ENCODE data around the gene HGF.

DNA sequence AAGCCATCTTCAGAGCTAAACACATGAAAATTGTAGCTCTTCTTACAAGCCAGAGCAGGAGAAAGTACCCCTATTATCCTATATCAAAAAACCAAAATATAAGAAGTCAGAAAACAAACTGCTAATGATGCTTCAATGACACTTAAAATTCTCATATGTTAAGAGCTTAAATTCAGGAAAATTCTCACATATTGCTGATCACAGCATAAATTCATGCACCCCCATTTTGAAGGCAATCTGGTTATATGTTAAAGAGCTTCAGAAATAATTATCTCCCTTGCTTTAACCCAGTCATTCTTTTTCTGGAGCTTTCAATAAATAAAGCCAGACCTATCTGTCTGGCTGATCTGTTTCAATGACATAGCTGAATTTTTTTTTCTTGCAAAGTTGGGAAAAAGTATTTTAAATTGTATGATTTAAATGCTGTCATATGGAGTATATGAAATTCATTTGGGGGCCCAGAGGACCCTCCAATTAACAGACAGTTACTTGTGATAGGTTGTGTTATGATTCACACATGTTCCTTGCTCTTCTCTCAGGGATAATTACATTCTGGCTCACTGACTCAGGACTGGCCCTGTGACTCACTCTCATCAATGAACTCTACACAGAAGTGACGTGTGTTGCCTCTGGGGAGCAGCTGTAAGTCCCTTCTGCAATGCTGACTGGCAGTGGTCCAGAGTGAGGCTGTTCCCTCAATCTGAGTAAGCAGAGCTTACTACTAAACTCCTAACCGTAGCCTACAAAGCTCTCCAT is 85.2 kb downstream of the HGF start:
- TF ChIP-seq EZH2 (IDR thresholded peaks at IDR 0.05; ENCODE audit: borderline replicate concordance, insufficient read depth, low read depth, low read length, poor library complexity, severe bottlenecking) (no peak), CTCF (IDR thresholded peaks at IDR 0.05) (no peak)

Data from B cell (primary cell).